ENCODE results near the gene SMC1B. TPM values are rescaled to one million over a fixed set of nuclear protein-coding genes. Genes with fewer than 3 reads are reported as not detected.

Gene SMC1B
- polyA plus RNA-seq, 1 donor from 2014 or later = not detected

GRCh38 chr22:45317551-45318167 is 95.7 kb downstream of the SMC1B start:
- H3K9me2 ChIP-seq (ENCODE audit: insufficient read depth, low read length) = no peaks in the 10 kb centered on the region
- no peaks in the 10 kb centered on the region for H3K27me3 ChIP-seq (ENCODE audit: insufficient read depth, low read depth, low read length)
- H2AFZ ChIP-seq (ENCODE audit: low read depth, low read length) = no peak overlapping the region
- TF ChIP-seq EP300 (conservative IDR thresholded peaks at IDR 0.05; ENCODE audit: poor library complexity, severe bottlenecking) (no peak), EZH2 (IDR thresholded peaks at IDR 0.05; ENCODE audit: borderline replicate concordance, insufficient read depth, low read length, poor library complexity, severe bottlenecking) (no peak), CTCF (IDR thresholded peaks at IDR 0.05; ENCODE audit: poor library complexity, severe bottlenecking) (no peak), TAF1 (IDR thresholded peaks at IDR 0.05; ENCODE audit: low read depth) (no peak), SMC3 (conservative IDR thresholded peaks at IDR 0.05; ENCODE audit: poor library complexity) (no peak), RAD21 (conservative IDR thresholded peaks at IDR 0.05) (no peak), MXI1 (conservative IDR thresholded peaks at IDR 0.05; ENCODE audit: poor library complexity, severe bottlenecking) (no peak), REST (IDR thresholded peaks at IDR 0.05; ENCODE audit: borderline replicate concordance) (no peak), POLR2AphosphoS5 (IDR thresholded peaks at IDR 0.05) (no peak)
- H3K36me3 ChIP-seq (ENCODE audit: insufficient read depth, low read length) = no peaks in the 10 kb centered on the region
- no peak overlapping the region for H3K4me2 ChIP-seq (ENCODE audit: low read length)
- no peak overlapping the region for H3K27ac ChIP-seq (ENCODE audit: low read length)
- H3K4me3 ChIP-seq (ENCODE audit: low read length) = no peak overlapping the region
- no peaks in the 10 kb centered on the region for H4K20me1 ChIP-seq (ENCODE audit: insufficient read depth)
- H3F3A ChIP-seq (ENCODE audit: insufficient read depth, low read length, poor library complexity, severe bottlenecking) = no peaks in the 10 kb centered on the region
- H3K79me2 ChIP-seq (replicated peaks; ENCODE audit: insufficient read depth, low read length) = no peaks in the 10 kb centered on the region
- H3K9ac ChIP-seq (ENCODE audit: low read length) = no peak overlapping the region
- no peaks in the 10 kb centered on the region for H3K9me3 ChIP-seq (ENCODE audit: low read length)

GRCh38 chr22:45316796-45317526 is 96.4 kb downstream of the SMC1B start:
- Histone ChIP-seq H4K20me1 (ENCODE audit: insufficient read depth) (no peaks in the 10 kb centered on the region), H3K9me2 (ENCODE audit: insufficient read depth, low read length) (no peaks in the 10 kb centered on the region), H3K4me3 (ENCODE audit: low read length) (no peak overlapping the region), H3K9me3 (ENCODE audit: low read length) (no peaks in the 10 kb centered on the region), H3F3A (ENCODE audit: insufficient read depth, low read length, poor library complexity, severe bottlenecking) (no peaks in the 10 kb centered on the region), H3K36me3 (ENCODE audit: insufficient read depth, low read length) (no peaks in the 10 kb centered on the region), H3K79me2 (replicated peaks; ENCODE audit: insufficient read depth, low read length) (no peaks in the 10 kb centered on the region), H3K4me2 (ENCODE audit: low read length) (no peak overlapping the region), H3K27ac (ENCODE audit: low read length) (no peak overlapping the region), H3K9ac (ENCODE audit: low read length) (no peak overlapping the region), H2AFZ (ENCODE audit: low read depth, low read length) (no peak overlapping the region), H3K27me3 (ENCODE audit: insufficient read depth, low read depth, low read length) (no peaks in the 10 kb centered on the region)
- TF ChIP-seq MXI1 (conservative IDR thresholded peaks at IDR 0.05; ENCODE audit: poor library complexity, severe bottlenecking) = no peak
- TF ChIP-seq EP300 (conservative IDR thresholded peaks at IDR 0.05; ENCODE audit: poor library complexity, severe bottlenecking) = no peak
- TF ChIP-seq CTCF (IDR thresholded peaks at IDR 0.05; ENCODE audit: poor library complexity, severe bottlenecking) = no peak
- TF ChIP-seq RAD21 (conservative IDR thresholded peaks at IDR 0.05) = no peak
- no peak for TF ChIP-seq REST (IDR thresholded peaks at IDR 0.05; ENCODE audit: borderline replicate concordance)
- no peak for TF ChIP-seq SMC3 (conservative IDR thresholded peaks at IDR 0.05; ENCODE audit: poor library complexity)
- no peak for TF ChIP-seq TAF1 (IDR thresholded peaks at IDR 0.05; ENCODE audit: low read depth)
- TF ChIP-seq POLR2AphosphoS5 (IDR thresholded peaks at IDR 0.05) = no peak
- TF ChIP-seq EZH2 (IDR thresholded peaks at IDR 0.05; ENCODE audit: borderline replicate concordance, insufficient read depth, low read length, poor library complexity, severe bottlenecking) = no peak
